ENCODE data around the gene CCDC69.

Gene CCDC69

DNA sequence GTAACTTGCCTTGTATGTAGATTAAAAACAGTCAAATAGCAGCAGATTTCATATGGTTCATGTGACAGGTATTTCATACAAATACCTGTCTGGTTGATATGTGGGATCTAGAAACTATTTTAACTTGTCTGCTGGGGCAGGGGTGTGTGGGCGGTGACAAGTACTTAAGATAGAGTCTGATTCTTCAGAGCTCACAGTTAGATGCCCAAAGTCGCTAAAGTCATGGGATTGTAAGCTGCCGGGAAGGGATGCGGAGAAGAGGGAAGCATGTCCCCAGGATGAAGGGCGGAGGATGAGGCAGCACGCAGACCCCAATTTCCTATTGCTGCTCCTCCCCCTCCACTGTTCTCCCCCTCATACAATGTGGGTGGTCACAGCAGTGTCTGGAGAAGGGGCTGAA is 79.6 kb downstream of the CCDC69 start:
- H3K27ac ChIP-seq (ENCODE audit: low read depth, low read length), result no peak overlapping the region
- H3K9me3 ChIP-seq (ENCODE audit: insufficient read depth, low read length), result no peaks in the 10 kb centered on the region
- H3K4me3 ChIP-seq (ENCODE audit: insufficient read depth, low read length, poor library complexity, severe bottlenecking), result no peak overlapping the region
- no peak overlapping the region for H2AFZ ChIP-seq (ENCODE audit: low read depth, low read length, severe bottlenecking)
- H3F3A ChIP-seq (ENCODE audit: insufficient read depth), result no peaks in the 10 kb centered on the region
- no peak overlapping the region for H3K4me2 ChIP-seq (ENCODE audit: low read depth, low read length, poor library complexity, severe bottlenecking)
- TF ChIP-seq, protein P1, sequence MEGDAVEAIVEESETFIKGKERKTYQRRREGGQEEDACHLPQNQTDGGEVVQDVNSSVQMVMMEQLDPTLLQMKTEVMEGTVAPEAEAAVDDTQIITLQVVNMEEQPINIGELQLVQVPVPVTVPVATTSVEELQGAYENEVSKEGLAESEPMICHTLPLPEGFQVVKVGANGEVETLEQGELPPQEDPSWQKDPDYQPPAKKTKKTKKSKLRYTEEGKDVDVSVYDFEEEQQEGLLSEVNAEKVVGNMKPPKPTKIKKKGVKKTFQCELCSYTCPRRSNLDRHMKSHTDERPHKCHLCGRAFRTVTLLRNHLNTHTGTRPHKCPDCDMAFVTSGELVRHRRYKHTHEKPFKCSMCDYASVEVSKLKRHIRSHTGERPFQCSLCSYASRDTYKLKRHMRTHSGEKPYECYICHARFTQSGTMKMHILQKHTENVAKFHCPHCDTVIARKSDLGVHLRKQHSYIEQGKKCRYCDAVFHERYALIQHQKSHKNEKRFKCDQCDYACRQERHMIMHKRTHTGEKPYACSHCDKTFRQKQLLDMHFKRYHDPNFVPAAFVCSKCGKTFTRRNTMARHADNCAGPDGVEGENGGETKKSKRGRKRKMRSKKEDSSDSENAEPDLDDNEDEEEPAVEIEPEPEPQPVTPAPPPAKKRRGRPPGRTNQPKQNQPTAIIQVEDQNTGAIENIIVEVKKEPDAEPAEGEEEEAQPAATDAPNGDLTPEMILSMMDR (IDR thresholded peaks at IDR 0.05; ENCODE audit: insufficient read depth, low read length, poor library complexity, severe bottlenecking), result no peak
- no peaks in the 10 kb centered on the region for H3K36me3 ChIP-seq (ENCODE audit: low read length)
- no peaks in the 10 kb centered on the region for H4K20me1 ChIP-seq (ENCODE audit: low read depth, low read length)
- no peaks in the 10 kb centered on the region for H3K27me3 ChIP-seq (ENCODE audit: low read length)
- no peak overlapping the region for H3K9ac ChIP-seq (ENCODE audit: low read length)
- no peaks in the 10 kb centered on the region for H3K9me2 ChIP-seq (replicated peaks; ENCODE audit: insufficient read depth, low read length)
- H3K79me2 ChIP-seq (ENCODE audit: insufficient read depth, low read length), result no peaks in the 10 kb centered on the region

DNA sequence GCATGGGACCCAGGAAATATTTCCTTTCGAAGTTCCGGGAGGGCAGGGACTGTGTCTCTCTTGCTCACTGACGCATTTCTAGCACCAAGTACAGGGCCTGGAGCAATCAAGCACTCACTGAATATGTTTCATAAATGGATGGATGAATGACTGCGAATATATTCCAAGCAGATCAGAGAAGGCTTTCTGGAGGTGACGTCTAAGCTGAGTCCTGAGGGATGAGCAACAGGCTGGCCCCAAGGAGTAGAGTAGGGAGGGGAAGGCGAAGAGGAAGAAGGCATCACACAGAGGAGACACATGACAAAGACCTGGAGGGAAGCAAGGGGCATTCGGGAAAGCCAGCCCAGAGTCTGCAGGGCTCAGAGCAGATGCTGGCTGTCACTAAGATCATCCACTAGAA is 80.2 kb downstream of the CCDC69 start:
- Histone ChIP-seq H3K36me3 (ENCODE audit: low read length) (no peaks in the 10 kb centered on the region), H3K4me3 (ENCODE audit: insufficient read depth, low read length, poor library complexity, severe bottlenecking) (no peak overlapping the region), H3F3A (ENCODE audit: insufficient read depth) (no peaks in the 10 kb centered on the region), H3K9me3 (ENCODE audit: insufficient read depth, low read length) (no peaks in the 10 kb centered on the region), H2AFZ (ENCODE audit: low read depth, low read length, severe bottlenecking) (no peak overlapping the region), H3K27ac (ENCODE audit: low read depth, low read length) (no peak overlapping the region), H4K20me1 (ENCODE audit: low read depth, low read length) (no peaks in the 10 kb centered on the region), H3K9ac (ENCODE audit: low read length) (no peak overlapping the region), H3K79me2 (ENCODE audit: insufficient read depth, low read length) (no peaks in the 10 kb centered on the region), H3K9me2 (replicated peaks; ENCODE audit: insufficient read depth, low read length) (no peaks in the 10 kb centered on the region), H3K4me2 (ENCODE audit: low read depth, low read length, poor library complexity, severe bottlenecking) (no peak overlapping the region), H3K27me3 (ENCODE audit: low read length) (no peaks in the 10 kb centered on the region)
- TF ChIP-seq EZH2phosphoT487 (conservative IDR thresholded peaks at IDR 0.05; ENCODE audit: low read length), result no peak
- TF ChIP-seq, protein P1 (IDR thresholded peaks at IDR 0.05; ENCODE audit: insufficient read depth, low read length, poor library complexity, severe bottlenecking), result no peak

DNA sequence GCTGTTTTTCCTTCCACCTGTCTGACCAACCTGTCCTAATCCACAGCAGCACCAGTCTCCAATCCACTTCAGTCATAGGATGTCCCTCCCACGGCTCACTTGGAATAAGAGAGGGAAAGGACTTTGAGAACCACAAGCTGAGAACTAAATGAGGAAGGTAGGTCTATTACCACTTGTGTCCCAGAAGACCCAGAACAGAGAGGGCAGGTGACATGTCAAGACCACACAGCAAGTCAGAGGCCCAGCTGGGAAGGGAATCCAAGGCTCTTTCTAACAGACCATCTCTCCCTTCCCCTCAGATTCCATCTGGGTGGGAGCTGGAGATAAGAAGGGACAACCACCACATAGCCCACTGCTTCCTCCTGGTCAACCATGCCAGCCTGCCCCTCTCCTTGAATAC is 81.0 kb downstream of the CCDC69 start:
- Histone ChIP-seq H3K4me2 (ENCODE audit: low read depth, low read length, poor library complexity, severe bottlenecking) (no peak overlapping the region), H3K36me3 (ENCODE audit: low read length) (no peaks in the 10 kb centered on the region)

More for the DNA sequence above, 81.0 kb downstream of the CCDC69 start:
- no peaks in the 10 kb centered on the region for H4K20me1 ChIP-seq (ENCODE audit: low read depth, low read length)
- H3F3A ChIP-seq (ENCODE audit: insufficient read depth), result no peaks in the 10 kb centered on the region
- H2AFZ ChIP-seq (ENCODE audit: low read depth, low read length, severe bottlenecking), result no peak overlapping the region
- no peak overlapping the region for H3K27ac ChIP-seq (ENCODE audit: low read depth, low read length)
- H3K27me3 ChIP-seq (ENCODE audit: low read length), result no peaks in the 10 kb centered on the region
- H3K9me2 ChIP-seq (replicated peaks; ENCODE audit: insufficient read depth, low read length), result no peaks in the 10 kb centered on the region
- no peak overlapping the region for H3K9ac ChIP-seq (ENCODE audit: low read length)
- no peak overlapping the region for H3K4me3 ChIP-seq (ENCODE audit: insufficient read depth, low read length, poor library complexity, severe bottlenecking)
- H3K9me3 ChIP-seq (ENCODE audit: insufficient read depth, low read length), result no peaks in the 10 kb centered on the region
- no peak for TF ChIP-seq EZH2phosphoT487 (conservative IDR thresholded peaks at IDR 0.05; ENCODE audit: low read length)
- TF ChIP-seq, protein P1 (IDR thresholded peaks at IDR 0.05; ENCODE audit: insufficient read depth, low read length, poor library complexity, severe bottlenecking), result no peak
- H3K79me2 ChIP-seq (ENCODE audit: insufficient read depth, low read length), result no peaks in the 10 kb centered on the region
